Posterior vena cava (tissue), 2 donors: ENCODE results near the gene LOX. TPM values are rescaled to one million over a fixed set of nuclear protein-coding genes. Genes with fewer than 3 reads are reported as not detected.

Experiments used
- total RNA-seq, 2 donors: library from RNA; stranded (reverse); fragmentation: NEBNext Ultra II Directional; extraction: Animal tissue kit (Norgen Biotek cat#: 25700); gene quantifications; one replicate each; pipeline ENCODE4 v1.2.1, GENCODE V29; 2021
- donor health status: DM: yes; HTN: yes; CAD: no.
- donor health status: DM: yes; HTN: yes; CAD: no.

Gene LOX
- total RNA-seq, 2 donors from 2014 or later: 58.6 to 98.8 TPM

Other genes starting within 250 kb of the LOX start
- gene FTMT, start 226.4 kb downstream of the LOX start, total RNA-seq: not detected
- gene SRFBP1, start 116.3 kb downstream of the LOX start, total RNA-seq: 10 to 100 TPM; 11.0 to 13.4 TPM
- under 1 TPM in 1 of 2 donors, not detected in 1; 0.38 TPM for gene ZNF474, start 51.3 kb upstream of the LOX start, total RNA-seq
- gene SNCAIP, start 234.0 kb upstream of the LOX start, total RNA-seq: 1 to 10 TPM; 3.8 to 4.1 TPM